Chondrocyte (in vitro differentiated cells): ENCODE results near the gene SMIM33. TPM values are rescaled to one million over a fixed set of nuclear protein-coding genes. Genes with fewer than 3 reads are reported as not detected.

Source experiments
- DNase-seq: peaks from one replicate; pipeline ENCODE4 v3.0.0; 2021; ENCODE audit warnings: mixed read lengths, low spot score
- H3K27ac Mint-ChIP-seq: one replicate; pipeline ENCODE4 v1.8.0; 2021; ENCODE audit warnings: mild to moderate bottlenecking, moderate library complexity, mixed read lengths; ENCODE audit not compliant: unreplicated experiment
- H3K27me3 Mint-ChIP-seq: 2 replicates; pipeline ENCODE4 v1.8.0; 2021; ENCODE audit warnings: low read depth, mixed read lengths
- H3K36me3 Mint-ChIP-seq: 2 replicates; pipeline ENCODE4 v1.8.0; 2021; ENCODE audit warnings: low read depth, mixed read lengths
- H3K4me1 Mint-ChIP-seq: 2 replicates; pipeline ENCODE4 v1.8.0; 2021; ENCODE audit warnings: low read depth, mild to moderate bottlenecking, mixed read lengths
- H3K4me3 Mint-ChIP-seq: one replicate; pipeline ENCODE4 v1.8.0; 2021; ENCODE audit warnings: mild to moderate bottlenecking, moderate library complexity, mixed read lengths; ENCODE audit not compliant: unreplicated experiment
- H3K9me3 Mint-ChIP-seq: 2 replicates; pipeline ENCODE4 v1.8.0; 2021; ENCODE audit warnings: low read depth, mixed read lengths
- CTCF ChIP-seq: fragments of 200-600 bp; sonication (generic); IDR thresholded peaks from 2 replicates; pipeline ENCODE4 v1.5.0; 2021; ENCODE audit warnings: antibody characterized with exemption, mild to moderate bottlenecking, moderate library complexity
- long read RNA-seq: library from polyadenylated mRNA; stranded (forward); transcript quantifications from one replicate; pipeline ENCODE4 v2.0.0, GENCODE V29; 2021
- total RNA-seq: library from RNA; stranded (reverse); gene quantifications from 3 replicates; pipeline ENCODE4 v1.2.1, GENCODE V29; 2021

The SMIM33 gene
- not detected in 3 replicates for total RNA-seq
- long read RNA-seq: 0 reads

GRCh38 chr5:139470821-139471300, at the start of gene SMIM33:
Gene SMIM33 (plus strand): TSS chr5:139471004. CDS start chr5:139471122, 118 bp downstream.
- Mint-ChIP-seq H3K27me3 (no peaks in the 10 kb centered on the region), H3K4me3 (no peak within 1 kb of the TSS), H3K27ac (no peak within 1 kb of the TSS), H3K9me3 (no peaks in the 10 kb centered on the region), H3K4me1 (peaks cover 16% of the 10 kb centered on the region), H3K36me3 (peaks cover 8% of the 10 kb centered on the region)
- DNase-seq: no peak
- no peak for TF ChIP-seq CTCF

- no peaks in the 10 kb centered on the region for H3K27me3 Mint-ChIP-seq
- peaks cover 22% of the 10 kb centered on the region for H3K36me3 Mint-ChIP-seq
- no peaks in the 10 kb centered on the region for H3K9me3 Mint-ChIP-seq
- no peak for DNase-seq
- peaks cover 17% of the 10 kb centered on the region for H3K4me1 Mint-ChIP-seq
- TF ChIP-seq CTCF: peak; percentile 96
- peak overlapping the region; percentile 52 for H3K27ac Mint-ChIP-seq
- no peak overlapping the region for H3K4me3 Mint-ChIP-seq
Observed at GRCh38 chr5:139422307-139422893, 48.4 kb upstream of the SMIM33 start.

- DNase-seq: no peak
- Mint-ChIP-seq H3K27ac (no peak overlapping the region), H3K27me3 (no peaks in the 10 kb centered on the region), H3K4me3 (no peak overlapping the region), H3K36me3 (peaks cover 22% of the 10 kb centered on the region), H3K9me3 (no peaks in the 10 kb centered on the region), H3K4me1 (peaks cover 19% of the 10 kb centered on the region)
- TF ChIP-seq CTCF: no peak
Observed at GRCh38 chr5:139425497-139425896, 45.3 kb upstream of the SMIM33 start.

- H3K4me1 Mint-ChIP-seq: peaks cover 19% of the 10 kb centered on the region
- no peaks in the 10 kb centered on the region for H3K27me3 Mint-ChIP-seq
- H3K4me3 Mint-ChIP-seq: no peak overlapping the region
- H3K36me3 Mint-ChIP-seq: peaks cover 19% of the 10 kb centered on the region
- TF ChIP-seq CTCF: no peak
- no peak overlapping the region for H3K27ac Mint-ChIP-seq
- no peak for DNase-seq
- H3K9me3 Mint-ChIP-seq: no peaks in the 10 kb centered on the region
Observed at GRCh38 chr5:139426203-139426885, 44.5 kb upstream of the SMIM33 start.

- Mint-ChIP-seq H3K36me3 (peaks cover 15% of the 10 kb centered on the region), H3K4me1 (peaks cover 14% of the 10 kb centered on the region), H3K27me3 (no peaks in the 10 kb centered on the region), H3K27ac (no peak overlapping the region), H3K4me3 (no peak overlapping the region), H3K9me3 (no peaks in the 10 kb centered on the region)
- DNase-seq: no peak
- no peak for TF ChIP-seq CTCF
Observed at GRCh38 chr5:139430015-139430414, 40.8 kb upstream of the SMIM33 start.
